HT-29 (cell line): ENCODE measurements around the gene CORO1C. TPM values are rescaled to one million over a fixed set of nuclear protein-coding genes. Genes with fewer than 3 reads are reported as not detected.

Experiments used
- DNase-seq: peaks from one replicate; pipeline ENCODE4 v3.0.0-alpha.2; 2015; ENCODE audit warnings: low spot score
- total RNA-seq: library from RNA; depleted of rRNA; stranded (reverse); fragments of >200 nt; shearing (Covaris generic); gene quantifications from 2 replicates; pipeline ENCODE4 v1.2.3, GENCODE V29; 2014

The CORO1C gene
- total RNA-seq, 1 experiment from 2014 or later = 67.5 TPM

- DNase-seq = no peak
These were observed 82.2 kb downstream of the CORO1C start for GRCh38 chr12:108649126-108649525.

- no peak for DNase-seq
These were observed 82.9 kb downstream of the CORO1C start for GRCh38 chr12:108648371-108648770.

- no peak for DNase-seq
These were observed 83.6 kb downstream of the CORO1C start for GRCh38 chr12:108647585-108648287.

GRCh38 chr12:108646600-108647579 is 84.4 kb downstream of the CORO1C start:
- no peak for DNase-seq

GRCh38 chr12:108645686-108646599 is 85.4 kb downstream of the CORO1C start:
- DNase-seq = no peak

- DNase-seq = no peak
These were observed 86.6 kb downstream of the CORO1C start for GRCh38 chr12:108644811-108645120.

GRCh38 chr12:108643941-108644810 is 87.1 kb downstream of the CORO1C start:
- no peak for DNase-seq

GRCh38 chr12:108642899-108643654 is 88.2 kb downstream of the CORO1C start:
- no peak for DNase-seq

- DNase-seq = no peak
These were observed 88.9 kb downstream of the CORO1C start for GRCh38 chr12:108642269-108642870.

GRCh38 chr12:108641446-108642268 is 89.7 kb downstream of the CORO1C start:
- no peak for DNase-seq

- peak; percentile 56 for DNase-seq
These were observed 90.4 kb downstream of the CORO1C start for GRCh38 chr12:108640802-108641445.

GRCh38 chr12:108638997-108639822 is 92.1 kb downstream of the CORO1C start:
- DNase-seq = no peak

- no peak for DNase-seq
These were observed 93.0 kb downstream of the CORO1C start for GRCh38 chr12:108638141-108638827.

GRCh38 chr12:108637222-108637971 is 93.9 kb downstream of the CORO1C start:
- DNase-seq = no peak

GRCh38 chr12:108635997-108636808 is 95.1 kb downstream of the CORO1C start:
- no peak for DNase-seq
